Colonic mucosa (tissue), 4 donors: ENCODE measurements around the gene B4GALT6. TPM values are rescaled to one million over a fixed set of nuclear protein-coding genes. Genes with fewer than 3 reads are reported as not detected.

Experiments used
- DNase-seq: peaks from one replicate; pipeline ENCODE4 v3.0.0-alpha.2; 2020
- H3K27ac ChIP-seq: fragments of 200-600 bp; one replicate; pipeline ENCODE4 v1.8.0; 2021
- H3K27me3 ChIP-seq: fragments of 200-600 bp; one replicate; pipeline ENCODE4 v1.8.0; 2021
- H3K36me3 ChIP-seq: fragments of 200-600 bp; one replicate; pipeline ENCODE4 v1.8.0; 2021
- H3K4me1 ChIP-seq: fragments of 200-600 bp; one replicate; pipeline ENCODE4 v1.8.0; 2021; ENCODE audit warnings: mild to moderate bottlenecking
- H3K4me3 ChIP-seq: fragments of 200-600 bp; one replicate; pipeline ENCODE4 v1.8.0; 2021
- H3K9ac ChIP-seq, 2 donors: one replicate each; pipeline ENCODE4 v1.7.0; 2013; ENCODE audit warnings: control low read depth in 2 of 2, low read depth in 2 of 2, low read length in 2 of 2
- H3K9me3 ChIP-seq: fragments of 200-600 bp; one replicate; pipeline ENCODE4 v1.8.0; 2021
- intact Hi-C: fragments of 100-400 bp; cut with DNase I; formaldehyde crosslinking; loops from one replicate; pipeline ENCODE4 v1.14.1; 2022
- total RNA-seq, 2 donors: library from RNA; stranded (reverse); fragmentation: NEBNext Ultra II Directional in 1 of 2; extraction: Animal tissue kit (Norgen Biotek cat#: 25700) in 1 of 2; gene quantifications; one replicate each; pipeline ENCODE4 v1.2.1, GENCODE V29; 2021
- TF ChIP-seq, protein P1 (sequence below): fragments of 200-600 bp; IDR thresholded peaks from one replicate; pipeline ENCODE4 v1.8.0; 2022; ENCODE audit warnings: antibody characterized with exemption, mild to moderate bottlenecking
- donor health status: healthy.
- donor health status: DM: no; HTN: no; CAD: no.
- donor health status: DM: no; HTN: no; CAD: no.

Gene B4GALT6
- total RNA-seq, 2 donors from 2014 or later: 5.7 to 7.5 TPM

GRCh38 chr18:31656754-31657153 lies 27.6 kb downstream of the B4GALT6 start:
- no peak overlapping the region for H3K27ac ChIP-seq
- no peak for DNase-seq
- H3K4me3 ChIP-seq: no peak overlapping the region
- TF ChIP-seq, protein P1, sequence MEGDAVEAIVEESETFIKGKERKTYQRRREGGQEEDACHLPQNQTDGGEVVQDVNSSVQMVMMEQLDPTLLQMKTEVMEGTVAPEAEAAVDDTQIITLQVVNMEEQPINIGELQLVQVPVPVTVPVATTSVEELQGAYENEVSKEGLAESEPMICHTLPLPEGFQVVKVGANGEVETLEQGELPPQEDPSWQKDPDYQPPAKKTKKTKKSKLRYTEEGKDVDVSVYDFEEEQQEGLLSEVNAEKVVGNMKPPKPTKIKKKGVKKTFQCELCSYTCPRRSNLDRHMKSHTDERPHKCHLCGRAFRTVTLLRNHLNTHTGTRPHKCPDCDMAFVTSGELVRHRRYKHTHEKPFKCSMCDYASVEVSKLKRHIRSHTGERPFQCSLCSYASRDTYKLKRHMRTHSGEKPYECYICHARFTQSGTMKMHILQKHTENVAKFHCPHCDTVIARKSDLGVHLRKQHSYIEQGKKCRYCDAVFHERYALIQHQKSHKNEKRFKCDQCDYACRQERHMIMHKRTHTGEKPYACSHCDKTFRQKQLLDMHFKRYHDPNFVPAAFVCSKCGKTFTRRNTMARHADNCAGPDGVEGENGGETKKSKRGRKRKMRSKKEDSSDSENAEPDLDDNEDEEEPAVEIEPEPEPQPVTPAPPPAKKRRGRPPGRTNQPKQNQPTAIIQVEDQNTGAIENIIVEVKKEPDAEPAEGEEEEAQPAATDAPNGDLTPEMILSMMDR: no peak
- intact Hi-C loops: no loop called here
- H3K27me3 ChIP-seq: no peaks in the 10 kb centered on the region
- no peak overlapping the region for H3K9ac ChIP-seq
- H3K36me3 ChIP-seq: no peaks in the 10 kb centered on the region
- H3K4me1 ChIP-seq: no peaks in the 10 kb centered on the region
- no peaks in the 10 kb centered on the region for H3K9me3 ChIP-seq

DNA sequence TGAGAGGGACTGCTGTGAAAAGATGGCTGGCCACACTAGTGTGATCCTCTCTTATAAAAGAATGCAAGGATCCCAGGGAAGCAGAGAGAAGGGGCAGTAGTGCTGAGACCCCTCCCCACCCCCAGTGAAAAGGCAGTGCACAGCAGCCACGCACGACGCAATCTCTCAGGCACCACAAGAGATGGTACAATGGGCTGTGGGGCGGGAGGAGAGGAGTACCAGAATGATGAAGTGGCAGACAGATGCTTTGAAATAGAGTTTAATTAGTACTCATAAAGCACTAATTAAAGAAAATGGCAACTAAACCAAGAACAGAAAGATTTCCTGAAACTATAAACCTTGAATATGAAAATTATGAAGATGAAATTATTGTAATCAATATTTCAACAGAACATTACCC lies 29.0 kb downstream of the B4GALT6 start:
- TF ChIP-seq, protein P1: no peak
- no peak overlapping the region for H3K27ac ChIP-seq
- H3K9me3 ChIP-seq: no peaks in the 10 kb centered on the region
- intact Hi-C loops: no loop called here
- DNase-seq: no peak
- no peaks in the 10 kb centered on the region for H3K4me1 ChIP-seq
- no peak overlapping the region for H3K9ac ChIP-seq
- no peaks in the 10 kb centered on the region for H3K27me3 ChIP-seq
- no peaks in the 10 kb centered on the region for H3K36me3 ChIP-seq
- no peak overlapping the region for H3K4me3 ChIP-seq

DNA sequence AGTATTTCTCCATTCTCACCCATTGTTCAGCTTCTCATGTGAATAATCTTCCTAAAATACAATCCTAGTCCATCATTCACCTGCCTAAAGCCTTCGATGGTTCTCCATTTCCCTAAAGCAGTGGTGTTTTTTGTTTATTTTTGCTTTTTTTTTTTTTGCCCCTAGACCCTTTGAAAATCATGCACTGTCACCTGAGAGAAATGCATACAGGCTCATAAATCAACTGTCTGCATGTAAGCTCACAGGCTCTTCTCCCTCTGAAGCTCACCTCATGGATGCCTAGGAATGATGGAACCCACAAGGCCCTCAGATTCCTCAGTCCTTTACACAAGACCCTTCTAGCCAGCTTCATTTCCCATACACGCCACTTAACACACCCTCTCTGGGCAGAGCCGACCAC lies 31.5 kb downstream of the B4GALT6 start:
- Histone ChIP-seq H3K9ac (no peak overlapping the region), H3K9me3 (no peaks in the 10 kb centered on the region), H3K36me3 (no peaks in the 10 kb centered on the region), H3K4me1 (no peaks in the 10 kb centered on the region), H3K4me3 (no peak overlapping the region), H3K27ac (no peak overlapping the region), H3K27me3 (no peaks in the 10 kb centered on the region)
- no peak for DNase-seq
- TF ChIP-seq, protein P1: no peak
- intact Hi-C loops: no loop called here

DNA sequence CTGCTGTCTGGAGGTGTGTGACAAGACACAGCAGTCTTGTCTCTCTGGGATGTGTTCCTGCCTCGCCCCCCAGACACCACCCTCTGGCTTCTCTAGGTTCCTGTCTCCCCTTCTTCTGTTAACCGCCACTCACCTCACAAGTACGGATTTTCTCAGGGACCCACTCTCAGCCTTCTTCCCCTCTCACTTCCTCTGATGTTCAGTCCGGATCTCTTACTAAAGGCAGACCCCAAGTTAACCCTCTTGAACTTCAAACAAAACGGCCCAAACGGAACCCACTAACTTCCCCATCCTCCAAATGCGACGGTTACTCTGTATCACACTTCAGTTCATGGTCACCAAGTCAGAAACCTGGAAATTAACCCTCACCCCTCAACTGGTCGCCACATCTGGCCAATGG lies 32.0 kb downstream of the B4GALT6 start:
- intact Hi-C loops: no loop called here
- Histone ChIP-seq H3K27me3 (no peaks in the 10 kb centered on the region), H3K9ac (no peak overlapping the region), H3K9me3 (no peaks in the 10 kb centered on the region), H3K4me3 (no peak overlapping the region), H3K27ac (no peak overlapping the region), H3K4me1 (no peaks in the 10 kb centered on the region), H3K36me3 (no peaks in the 10 kb centered on the region)
- DNase-seq: no peak
- TF ChIP-seq, protein P1: no peak

- H3K36me3 ChIP-seq: no peaks in the 10 kb centered on the region
- no peak overlapping the region for H3K4me3 ChIP-seq
- H3K27ac ChIP-seq: no peak overlapping the region
- DNase-seq: no peak
- TF ChIP-seq, protein P1: no peak
- H3K27me3 ChIP-seq: no peaks in the 10 kb centered on the region
- no peaks in the 10 kb centered on the region for H3K4me1 ChIP-seq
- intact Hi-C loops: no loop called here
- no peak overlapping the region for H3K9ac ChIP-seq
- no peaks in the 10 kb centered on the region for H3K9me3 ChIP-seq
These were observed 33.0 kb downstream of the B4GALT6 start for GRCh38 chr18:31651369-31651768.
